T47D (cell line): ENCODE measurements around the gene MAML3.

Source experiments
- DNase-seq, 2 experiments: peaks; one replicate each; pipeline versions ENCODE4 v3.0.0 to v3.0.0-alpha.2; 2011 to 2012; ENCODE audit warnings: low read depth in 1 of 2, low spot score in 1 of 2
- JUND ChIP-seq: IDR thresholded peaks from 2 replicates; pipeline ENCODE4 v1.6.1; 2012; ENCODE audit warnings: low read depth
- in situ Hi-C: cut with HindIII; loops from 2 replicates; pipeline ENCODE4 v1.10.0; 2016; ENCODE audit warnings: low sequenced_read_pairs, low pct_unique_long_range_greater_than_20kb

MAML3 gene

DNA sequence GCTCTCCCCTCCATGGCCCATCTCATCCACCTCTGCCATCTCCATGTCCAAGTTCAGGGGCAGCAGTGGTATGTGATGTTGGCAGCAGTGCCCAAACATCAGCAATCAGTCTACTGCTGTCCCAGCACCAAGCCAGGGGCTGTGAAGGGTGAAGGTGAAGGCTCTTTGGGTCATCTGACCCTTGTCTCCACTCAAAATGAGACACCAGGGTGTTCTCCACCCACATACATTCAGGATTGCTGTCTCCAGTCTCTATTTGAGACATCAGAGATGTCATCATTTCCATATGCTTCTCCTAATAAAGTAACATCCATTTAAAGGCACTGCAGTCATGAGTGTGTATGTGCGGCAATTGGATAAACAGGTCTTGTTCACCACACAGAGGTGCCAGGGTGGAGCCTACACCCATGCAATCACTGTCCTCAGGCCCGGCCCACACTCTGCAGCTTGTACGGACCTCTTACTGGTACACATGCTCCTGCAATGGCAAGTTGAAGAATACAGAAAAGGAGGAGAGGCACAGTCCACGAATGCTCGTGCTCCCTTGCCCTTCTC lies 22.2 kb downstream of the MAML3 start:
- in situ Hi-C loops: no loop called here
- TF ChIP-seq JUND: no peak
- DNase-seq: no peak

DNA sequence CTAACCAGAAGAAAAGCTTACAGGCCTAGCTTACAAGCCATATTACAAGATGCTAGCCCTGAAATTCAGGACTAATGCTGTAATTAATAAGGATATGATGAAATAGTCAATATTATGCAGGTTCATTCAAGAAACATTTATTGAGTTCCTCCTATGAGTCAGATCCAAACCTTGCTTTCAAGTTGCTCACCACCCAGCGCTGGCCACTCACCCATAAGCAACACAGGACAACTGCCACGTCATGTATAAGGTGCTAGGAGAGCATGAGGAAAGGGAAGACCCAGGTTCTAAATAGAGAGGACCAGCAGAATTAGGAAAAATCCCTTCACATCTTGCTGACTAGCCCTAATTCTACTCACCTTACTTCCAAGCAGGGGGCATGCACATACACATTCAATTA lies 23.3 kb downstream of the MAML3 start:
- TF ChIP-seq JUND: no peak
- DNase-seq: no peak
- in situ Hi-C loops: no loop called here

GRCh38 chr4:140127422-140127821 lies 26.6 kb downstream of the MAML3 start:
- no peak for TF ChIP-seq JUND
- no peak for DNase-seq
- in situ Hi-C loops: no loop called here

GRCh38 chr4:140126261-140126660 lies 27.7 kb downstream of the MAML3 start:
- TF ChIP-seq JUND: no peak
- DNase-seq: no peak
- in situ Hi-C loops: no loop called here

- DNase-seq: no peak
- in situ Hi-C loops: no loop called here
- no peak for TF ChIP-seq JUND
These were observed 28.6 kb downstream of the MAML3 start for GRCh38 chr4:140125374-140125773.

DNA sequence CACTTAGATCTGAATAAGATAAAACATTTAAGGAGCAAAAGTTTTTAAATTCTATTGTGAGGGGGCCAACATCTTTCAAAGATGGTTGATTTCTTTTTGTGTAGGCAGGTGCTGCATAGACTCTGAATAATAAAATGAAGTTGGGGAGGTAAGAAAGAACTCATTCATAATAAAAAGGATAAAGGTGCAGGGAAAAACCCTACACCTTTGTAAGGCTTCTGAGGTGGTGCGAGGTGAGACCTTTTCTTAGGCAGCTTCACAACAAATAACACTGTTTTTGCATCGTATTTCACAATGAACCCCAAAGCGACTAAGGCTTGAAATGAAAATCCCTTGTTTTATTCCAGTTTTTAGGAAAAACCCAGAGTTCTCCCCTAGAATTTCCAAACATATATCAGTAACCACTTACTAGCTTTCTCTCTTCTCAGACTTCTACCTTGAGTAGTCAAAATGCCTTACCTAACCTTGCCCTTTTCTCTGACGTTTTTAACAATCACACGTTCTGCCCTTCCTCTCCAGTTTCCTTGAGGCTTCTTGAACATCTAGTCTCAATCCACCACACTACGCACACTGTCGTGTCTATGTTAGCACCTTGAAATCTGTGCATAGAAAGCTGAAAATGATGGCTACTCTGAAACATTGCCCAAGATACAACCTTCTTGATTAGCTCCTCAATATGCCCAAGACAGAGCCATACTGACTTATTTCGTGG lies 30.2 kb downstream of the MAML3 start:
- no peak for TF ChIP-seq JUND
- DNase-seq: no peak
- in situ Hi-C loops: no loop called here

GRCh38 chr4:140122891-140123290 lies 31.1 kb downstream of the MAML3 start:
- no peak for TF ChIP-seq JUND
- DNase-seq: no peak
- in situ Hi-C loops: no loop called here

GRCh38 chr4:140121646-140122045 lies 32.3 kb downstream of the MAML3 start:
- TF ChIP-seq JUND: no peak
- in situ Hi-C loops: no loop called here
- DNase-seq: no peak

- no peak for TF ChIP-seq JUND
- DNase-seq: no peak
- in situ Hi-C loops: no loop called here
These were observed 34.9 kb downstream of the MAML3 start for GRCh38 chr4:140118931-140119640.

DNA sequence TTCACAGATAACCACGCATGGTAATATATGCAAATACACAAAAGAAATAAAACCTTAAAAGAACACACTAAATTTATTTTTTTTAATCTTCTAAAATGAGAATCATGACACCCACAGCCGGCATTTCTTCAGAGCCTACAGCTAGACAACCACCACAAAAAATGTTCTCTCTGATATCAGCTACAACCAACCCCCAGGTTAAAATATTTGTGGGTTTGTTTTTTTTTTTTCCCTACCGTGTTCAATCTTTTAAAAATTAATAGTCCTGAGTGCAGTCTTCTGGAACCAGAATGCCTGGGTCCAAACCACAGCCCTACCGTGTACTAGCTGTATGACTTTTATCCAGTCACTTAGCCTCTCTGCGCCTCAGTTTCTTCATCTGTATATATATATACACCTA lies 36.0 kb downstream of the MAML3 start:
- no peak for DNase-seq

DNA sequence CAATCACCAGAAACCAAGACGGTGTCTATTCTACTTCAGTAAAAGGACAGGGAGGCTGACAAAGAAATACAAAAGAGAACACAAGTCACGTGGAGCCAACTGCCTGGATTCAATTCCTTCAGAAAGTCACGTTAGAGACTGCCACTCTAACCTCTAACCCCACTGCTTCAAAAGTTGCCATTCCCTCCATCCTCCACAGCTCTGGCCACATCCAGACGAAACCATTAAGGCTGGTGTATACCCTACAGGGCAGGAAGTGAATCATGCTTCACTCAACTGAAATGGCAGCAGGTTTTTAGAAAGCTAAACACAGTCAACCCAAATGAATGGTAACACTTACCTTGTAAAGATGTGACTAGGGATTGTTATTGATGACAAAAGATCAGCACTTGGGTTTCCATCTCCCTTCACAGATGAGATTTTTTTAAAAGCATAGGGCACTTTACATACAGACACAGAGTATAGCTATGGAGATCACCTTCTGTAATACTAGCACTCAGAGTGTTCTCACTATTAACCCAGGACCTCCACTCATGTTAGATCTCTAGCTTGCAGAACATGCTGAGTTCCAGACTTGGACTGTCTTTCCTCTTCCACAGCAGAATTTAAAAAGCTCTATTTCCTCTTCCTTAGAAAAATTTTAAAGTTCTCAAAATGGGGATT lies 37.4 kb downstream of the MAML3 start:
- TF ChIP-seq JUND: no peak
- no peak for DNase-seq
- in situ Hi-C loops: no loop called here

More for the DNA sequence above, 36.0 kb downstream of the MAML3 start:
- TF ChIP-seq JUND: no peak
- in situ Hi-C loops: no loop called here

DNA sequence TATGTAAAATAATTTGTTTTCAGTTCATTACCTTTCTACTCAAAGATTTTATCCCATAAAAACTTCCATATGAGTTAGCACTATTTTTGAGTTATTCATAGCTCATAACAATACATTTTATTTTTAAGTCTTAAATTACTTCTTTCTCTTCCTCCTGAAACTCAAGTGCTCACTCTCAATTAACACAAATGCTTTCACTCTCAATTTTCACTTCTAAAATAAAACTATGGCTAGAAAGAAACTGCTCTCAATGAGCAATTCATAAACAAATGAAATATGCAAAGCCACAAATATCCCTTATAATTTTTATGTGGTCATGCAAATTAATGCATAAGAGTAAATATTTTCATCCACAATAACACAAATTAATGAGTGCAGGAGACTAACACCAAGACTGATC lies 38.8 kb downstream of the MAML3 start:
- no peak for DNase-seq
- no peak for TF ChIP-seq JUND
- in situ Hi-C loops: no loop called here

DNA sequence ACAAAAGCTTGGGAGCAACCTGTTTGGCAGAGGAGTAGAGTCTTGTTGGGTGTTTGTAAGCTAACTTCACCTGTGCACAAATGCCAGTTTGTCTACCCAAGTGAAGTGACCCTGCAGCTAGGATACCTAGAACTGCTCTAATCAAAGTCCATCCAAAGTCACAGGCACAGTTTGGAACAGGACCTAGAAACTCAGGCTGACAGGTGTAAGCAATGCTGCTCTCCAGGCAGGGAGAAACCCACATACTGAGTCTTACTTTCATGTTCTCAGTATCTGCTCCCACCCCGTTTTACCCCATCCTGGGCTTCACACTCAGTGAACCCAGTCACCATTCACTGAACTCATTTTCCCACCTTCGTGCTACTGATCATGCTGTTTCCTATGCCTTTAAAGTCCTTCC lies 40.3 kb downstream of the MAML3 start:
- no peak for DNase-seq
- in situ Hi-C loops: no loop called here
- TF ChIP-seq JUND: no peak
